SK-MEL-5 (cell line): ENCODE results near the gene NR1I3. TPM values are rescaled to one million over a fixed set of nuclear protein-coding genes. Genes with fewer than 3 reads are reported as not detected.
"Not testable (repeated sequence)": the region's sequence is repeated elsewhere in the genome, so short reads cannot be mapped to it uniquely, and the experiment has no call there.

Source experiments
- DNase-seq: peaks from one replicate; pipeline ENCODE4 v3.0.0-alpha.2; 2016; ENCODE audit warnings: low read depth, low spot score
- in situ Hi-C: cut with HindIII; loops from 2 replicates; pipeline ENCODE4 v1.10.0; 2016; ENCODE audit warnings: low sequenced_read_pairs, high pct_unique_total_duplicates, low pct_unique_long_range_greater_than_20kb
- total RNA-seq: library from RNA; depleted of rRNA; stranded (reverse); fragments of >200 nt; shearing (Covaris generic); gene quantifications from 2 replicates; pipeline ENCODE4 v1.2.3, GENCODE V29; 2014

Gene NR1I3
- total RNA-seq, 1 experiment from 2014 or later: not detected

- DNase-seq, in situ Hi-C loops: not testable (repeated sequence)
These were observed 18.0 kb upstream of the NR1I3 start for GRCh38 chr1:161255955-161256520.

- DNase-seq, in situ Hi-C loops: not testable (repeated sequence)
These were observed 17.3 kb upstream of the NR1I3 start for GRCh38 chr1:161255302-161255701.

- in situ Hi-C loops: no loop called here
These were observed 13.6 kb upstream of the NR1I3 start for GRCh38 chr1:161251579-161251978.

GRCh38 chr1:161250829-161251228 lies 12.8 kb upstream of the NR1I3 start:
- in situ Hi-C loops: no loop called here

More at GRCh38 chr1:161251579-161251978, 13.6 kb upstream of the NR1I3 start:
- DNase-seq: no peak

DNA sequence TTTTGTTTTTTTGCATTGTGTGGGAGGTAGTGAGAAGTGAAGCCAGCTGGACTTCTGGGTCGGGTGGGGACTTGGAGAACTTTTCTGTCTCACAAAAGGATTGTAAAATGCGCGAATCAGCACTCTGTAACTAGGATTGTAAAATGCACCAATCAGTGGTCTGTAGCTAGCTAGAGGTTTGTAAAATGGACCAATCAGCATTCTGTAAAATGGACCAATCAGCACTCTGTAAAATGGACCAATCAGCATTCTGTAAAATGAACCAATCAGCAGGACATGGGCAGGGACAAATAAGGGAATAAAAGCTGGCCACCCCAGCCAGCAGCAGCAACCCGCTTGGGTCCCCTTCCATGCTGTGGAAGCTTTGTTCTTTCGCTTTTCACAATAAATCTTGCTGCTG lies 12.1 kb upstream of the NR1I3 start:
- DNase-seq, in situ Hi-C loops: not testable (repeated sequence)

More at GRCh38 chr1:161250829-161251228, 12.8 kb upstream of the NR1I3 start:
- DNase-seq: no peak

GRCh38 chr1:161244888-161245287 lies 6.9 kb upstream of the NR1I3 start:
- in situ Hi-C loops: no loop called here

DNA sequence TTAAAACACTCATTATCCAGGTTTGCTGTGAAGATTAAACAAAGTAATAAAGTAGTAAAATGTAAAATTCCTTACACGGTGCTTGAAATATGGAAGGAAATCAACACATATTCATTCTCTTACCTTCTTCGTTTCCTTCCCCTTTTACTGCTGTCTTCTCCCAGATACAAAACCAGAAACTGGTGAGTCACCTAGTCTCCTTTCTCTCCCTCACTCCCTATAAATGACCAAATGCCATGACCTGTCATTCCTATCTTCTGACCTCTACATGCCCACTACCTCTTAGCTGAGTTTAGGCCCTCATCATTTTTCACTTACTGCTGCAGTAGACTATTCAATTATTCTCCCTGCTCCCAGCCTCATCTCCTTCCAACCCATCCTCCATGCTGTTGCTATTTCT lies 4.3 kb upstream of the NR1I3 start:
- DNase-seq: no peak
- in situ Hi-C loops: no loop called here

More at GRCh38 chr1:161244888-161245287, 6.9 kb upstream of the NR1I3 start:
- no peak for DNase-seq

DNA sequence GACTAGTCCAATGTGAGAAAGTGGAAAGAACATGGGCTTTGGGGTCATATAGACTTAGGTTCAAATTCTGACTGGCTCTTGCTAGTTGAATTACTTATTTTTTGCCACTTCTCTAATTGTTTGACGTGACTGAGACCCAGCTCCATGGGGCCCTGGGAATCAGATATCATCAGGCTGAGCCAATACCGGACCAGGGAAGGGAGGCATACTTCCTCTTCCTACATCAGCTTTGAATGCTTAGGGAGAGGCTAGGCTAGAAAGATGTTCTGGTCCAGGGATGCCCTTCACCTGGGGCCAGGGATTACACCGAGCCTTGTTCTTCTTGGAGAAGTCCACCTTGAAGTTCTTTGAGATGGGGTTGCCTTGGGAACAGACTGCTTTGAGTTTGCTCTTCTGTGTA lies 3.7 kb upstream of the NR1I3 start:
- in situ Hi-C loops: no loop called here
- no peak for DNase-seq

- in situ Hi-C loops: no loop called here
- no peak for DNase-seq
These were observed 1.8 kb downstream of the NR1I3 start for GRCh38 chr1:161235957-161236775.

GRCh38 chr1:161233102-161233501 lies 4.9 kb downstream of the NR1I3 start:
- DNase-seq: no peak
- in situ Hi-C loops: no loop called here

GRCh38 chr1:161230762-161231161 lies 7.2 kb downstream of the NR1I3 start:
- no peak for DNase-seq
- in situ Hi-C loops: no loop called here

DNA sequence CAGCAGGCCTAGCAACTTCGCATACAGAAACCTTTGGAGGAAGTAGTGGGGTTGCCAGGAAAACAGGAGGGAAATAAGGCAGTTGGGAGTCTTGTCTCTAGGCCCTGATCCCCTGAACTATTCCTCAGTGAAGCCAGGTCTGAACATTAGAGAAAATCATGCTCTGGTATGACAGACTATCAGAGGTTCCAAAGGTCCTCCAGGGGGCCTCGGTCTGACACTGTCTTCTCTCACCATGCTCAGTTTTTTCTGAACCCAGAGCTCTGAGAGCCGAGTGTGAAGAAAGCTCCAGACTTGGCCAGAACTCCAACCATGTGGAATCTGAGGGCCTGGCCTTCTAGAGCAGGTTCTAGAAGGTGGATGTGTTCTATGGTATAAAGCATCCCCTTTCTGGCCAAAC lies 8.1 kb downstream of the NR1I3 start:
- DNase-seq: no peak
- in situ Hi-C loops: no loop called here

DNA sequence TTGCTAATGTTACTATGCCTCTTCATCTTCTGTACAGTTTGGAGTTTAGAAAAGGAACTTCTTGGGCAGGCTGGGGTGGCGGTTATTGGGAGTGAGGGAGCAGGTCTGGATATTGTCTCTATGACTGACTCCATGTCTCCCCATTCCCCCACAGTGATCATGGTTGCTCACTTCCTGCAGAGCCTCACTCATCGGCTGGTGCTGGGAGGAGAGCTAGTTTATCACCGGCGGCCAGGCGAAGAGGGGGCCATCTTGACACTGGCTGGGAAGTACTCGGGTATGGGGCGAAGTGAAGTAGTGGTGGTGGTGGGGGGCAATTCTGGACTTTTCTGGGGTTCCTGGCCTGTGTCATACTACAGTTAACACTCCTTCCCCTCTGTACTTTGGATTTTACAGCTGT lies 10.0 kb downstream of the NR1I3 start:
- no peak for DNase-seq
- in situ Hi-C loops: no loop called here

- DNase-seq: peak; percentile 79
- in situ Hi-C loops: no loop called here
These were observed 10.7 kb downstream of the NR1I3 start for GRCh38 chr1:161227196-161227871.

GRCh38 chr1:161226759-161227158 lies 11.2 kb downstream of the NR1I3 start:
- no peak for DNase-seq
- in situ Hi-C loops: no loop called here

GRCh38 chr1:161226320-161226711 lies 11.7 kb downstream of the NR1I3 start:
- no peak for DNase-seq
- in situ Hi-C loops: no loop called here

DNA sequence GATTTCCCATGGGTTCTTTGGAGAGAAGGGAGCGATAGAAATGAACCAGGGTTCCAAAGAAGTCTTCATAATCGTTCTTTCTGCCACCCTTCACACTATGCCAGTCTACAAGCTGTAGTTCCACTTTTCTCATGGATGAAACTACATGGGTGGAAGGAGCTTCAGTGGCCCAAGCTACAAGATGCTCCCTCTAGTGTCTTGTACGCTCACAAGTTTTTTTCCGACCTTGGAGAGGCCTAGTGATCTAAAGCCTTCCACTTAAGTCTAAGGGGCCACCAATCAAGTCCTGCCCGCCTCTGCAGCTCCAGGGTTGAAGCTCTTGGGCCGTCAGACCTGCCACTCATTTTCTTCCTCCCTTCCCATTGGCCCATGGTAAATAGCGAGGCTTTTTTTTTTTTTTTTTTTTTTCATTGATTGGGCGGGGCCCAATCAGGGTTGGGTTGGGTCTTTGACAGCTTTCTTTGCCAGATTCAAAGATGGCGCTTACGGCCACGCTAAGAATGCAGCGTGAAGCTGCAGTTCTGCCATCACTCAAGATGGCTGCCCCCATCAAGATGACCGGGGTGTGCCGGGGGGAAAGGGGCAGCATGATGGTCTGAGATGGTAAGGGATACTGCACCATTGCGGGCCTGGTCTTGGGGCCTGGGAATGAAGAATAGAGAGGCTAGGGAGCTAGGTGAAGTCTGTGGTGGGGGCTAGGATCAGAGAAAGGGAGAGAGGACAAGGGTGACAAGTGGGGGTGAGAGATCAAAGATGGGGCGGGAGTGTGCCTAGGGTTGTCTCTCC lies 12.3 kb downstream of the NR1I3 start, which contains the start of gene TOMM40L:
Gene TOMM40L, plus strand, starts transcription at position 527 of the 786 bp plus-strand sequence. CDS start 430 bp downstream, outside the sequence.
- in situ Hi-C loops: no loop called here
- DNase-seq: peak; percentile 100

GRCh38 chr1:161225178-161225533 lies 12.8 kb downstream of the NR1I3 start:
- in situ Hi-C loops: no loop called here
- DNase-seq: no peak
